ENCODE results near the gene GASK1B. TPM values are rescaled to one million over a fixed set of nuclear protein-coding genes. Genes with fewer than 3 reads are reported as not detected.

The GASK1B gene
- total and polyA plus RNA-seq, 4 experiments from 2014 or later, result 0.58 to 0.70 TPM; not detected in 2

DNA sequence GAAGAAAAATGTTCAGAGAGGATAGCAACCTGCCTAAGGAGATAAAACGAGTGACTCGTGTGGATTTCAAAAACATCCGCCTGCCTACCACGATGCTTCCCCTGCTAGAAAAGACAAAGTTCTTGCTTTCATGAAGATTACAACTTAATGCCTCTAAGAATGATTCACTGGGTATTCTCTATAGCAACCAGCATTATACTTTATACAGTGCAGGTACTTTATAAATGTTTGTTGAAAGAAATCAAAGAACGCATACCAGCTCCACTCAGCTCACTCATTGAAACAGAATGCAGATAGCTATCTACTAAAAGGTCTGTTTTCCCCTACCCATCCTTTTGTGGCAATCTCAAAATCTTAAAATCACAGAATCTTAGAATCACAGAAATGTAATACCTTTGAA lies 33.7 kb downstream of the GASK1B start:
- POLR2A ChIA-PET (ENCODE audit: partially characterized antibody), result no interaction called here
- Mint-ChIP-seq H3K27ac (no peak overlapping the region), H3K36me3 (no peaks in the 10 kb centered on the region), H3K4me1 (no peaks in the 10 kb centered on the region), H3K27me3 (no peaks in the 10 kb centered on the region), H3K9me3 (peaks cover 0 to 3% (median 0%) of the 10 kb centered on the region in 8 donors), H3K4me3 (no peak overlapping the region)
- Histone ChIP-seq H3K27ac (ENCODE audit: low read depth, low read length) (no peak overlapping the region), H3K9me3 (ENCODE audit: control insufficient read depth in 1 of 2, low read length in 2 of 2) (no peaks in the 10 kb centered on the region), H3K4me3 (ENCODE audit: low read length in 2 of 2) (no peak overlapping the region), H3K4me1 (ENCODE audit: insufficient read depth, low read length) (no peaks in the 10 kb centered on the region), H3K36me3 (ENCODE audit: insufficient read depth, low read length) (no peaks in the 10 kb centered on the region), H3K27me3 (ENCODE audit: insufficient read depth, low read length) (no peaks in the 10 kb centered on the region)
- DNase-seq, result no peak
- CTCF ChIA-PET (ENCODE audit: partially characterized antibody), result interaction anchor here (0.6 kb wide), 1 partner anchor 172 kb away, joined by 3 read pairs; no protein-coding TSS in a partner anchor
- intact Hi-C loops (cut with micrococcal nuclease), result no loop called here

DNA sequence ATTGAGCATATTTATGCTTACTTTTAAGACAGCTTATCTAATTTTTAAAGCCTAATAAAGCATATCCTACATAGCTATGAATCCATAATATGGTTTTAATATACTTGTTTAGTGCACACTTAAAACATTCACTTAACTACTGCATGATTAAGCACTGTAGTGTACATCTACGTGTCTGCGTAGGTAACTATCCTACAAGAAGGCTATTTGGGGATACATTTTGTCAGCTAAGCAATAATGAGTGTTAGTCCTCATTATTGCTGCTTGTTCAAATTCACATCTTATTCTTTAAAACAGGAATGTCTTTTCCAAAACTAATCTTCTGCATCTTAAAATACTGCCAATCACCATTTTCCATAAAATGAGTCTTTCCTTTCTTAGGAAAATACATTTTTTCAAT lies 38.6 kb downstream of the GASK1B start:
- POLR2A ChIA-PET (ENCODE audit: partially characterized antibody), result no interaction called here
- CTCF ChIA-PET (ENCODE audit: partially characterized antibody), result no interaction called here
- intact Hi-C loops (cut with micrococcal nuclease), result no loop called here
- Mint-ChIP-seq H3K4me1 (no peaks in the 10 kb centered on the region), H3K4me3 (no peak overlapping the region), H3K27me3 (no peaks in the 10 kb centered on the region), H3K36me3 (no peaks in the 10 kb centered on the region), H3K27ac (no peak overlapping the region), H3K9me3 (no peaks in the 10 kb centered on the region)
- no peaks in the 10 kb centered on the region for H3K9me3 ChIP-seq (ENCODE audit: control insufficient read depth in 1 of 2, low read length in 2 of 2)
- H3K27ac ChIP-seq (ENCODE audit: low read depth, low read length), result no peak overlapping the region
- H3K36me3 ChIP-seq (ENCODE audit: insufficient read depth, low read length), result no peaks in the 10 kb centered on the region
- DNase-seq, result no peak
- no peaks in the 10 kb centered on the region for H3K4me1 ChIP-seq (ENCODE audit: insufficient read depth, low read length)
- H3K4me3 ChIP-seq (ENCODE audit: low read length in 2 of 2), result no peak overlapping the region
- no peaks in the 10 kb centered on the region for H3K27me3 ChIP-seq (ENCODE audit: insufficient read depth, low read length)

GRCh38 chr4:158133551-158133950 lies 39.3 kb downstream of the GASK1B start:
- intact Hi-C loops (cut with micrococcal nuclease), result no loop called here
- no peaks in the 10 kb centered on the region for H3K36me3 Mint-ChIP-seq
- H3K27me3 Mint-ChIP-seq, result no peaks in the 10 kb centered on the region
- no peaks in the 10 kb centered on the region for H3K4me1 Mint-ChIP-seq
- H3K4me3 Mint-ChIP-seq, result no peak overlapping the region
- ChIA-PET CTCF (ENCODE audit: partially characterized antibody) (no interaction called here), POLR2A (ENCODE audit: partially characterized antibody) (no interaction called here)
- H3K36me3 ChIP-seq (ENCODE audit: insufficient read depth, low read length), result no peaks in the 10 kb centered on the region
- H3K9me3 Mint-ChIP-seq, result no peaks in the 10 kb centered on the region
- H3K27ac Mint-ChIP-seq, result no peak overlapping the region
- no peak overlapping the region for H3K4me3 ChIP-seq (ENCODE audit: low read length in 2 of 2)
- no peak overlapping the region for H3K27ac ChIP-seq (ENCODE audit: low read depth, low read length)
- H3K9me3 ChIP-seq (ENCODE audit: control insufficient read depth in 1 of 2, low read length in 2 of 2), result no peaks in the 10 kb centered on the region
- H3K27me3 ChIP-seq (ENCODE audit: insufficient read depth, low read length), result no peaks in the 10 kb centered on the region
- DNase-seq, result no peak
- no peaks in the 10 kb centered on the region for H3K4me1 ChIP-seq (ENCODE audit: insufficient read depth, low read length)

DNA sequence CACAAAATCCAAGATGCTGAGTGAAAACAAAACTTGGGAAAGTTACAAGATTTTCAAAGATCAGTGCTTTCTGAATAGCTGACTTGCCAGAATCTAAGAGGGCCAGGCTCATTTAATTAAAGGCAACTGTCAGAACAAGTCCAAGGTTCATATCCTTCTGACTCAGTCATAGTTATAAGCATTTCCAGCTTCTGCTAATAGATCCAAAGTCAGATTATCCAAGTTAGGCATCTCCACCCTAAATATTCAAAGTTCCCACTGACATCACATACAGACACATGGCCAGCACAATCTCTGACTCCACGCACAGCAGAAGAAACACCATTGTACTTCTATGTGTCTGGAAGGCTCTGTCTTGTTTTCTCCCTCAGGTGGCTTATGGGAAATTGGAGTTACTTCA lies 41.8 kb downstream of the GASK1B start:
- Mint-ChIP-seq H3K27me3 (no peaks in the 10 kb centered on the region), H3K4me1 (no peaks in the 10 kb centered on the region), H3K9me3 (peaks cover 0 to 2% (median 0%) of the 10 kb centered on the region in 8 donors), H3K4me3 (no peak overlapping the region), H3K27ac (no peak overlapping the region), H3K36me3 (no peaks in the 10 kb centered on the region)
- no peaks in the 10 kb centered on the region for H3K4me1 ChIP-seq (ENCODE audit: insufficient read depth, low read length)
- no peak overlapping the region for H3K27ac ChIP-seq (ENCODE audit: low read depth, low read length)
- H3K9me3 ChIP-seq (ENCODE audit: control insufficient read depth in 1 of 2, low read length in 2 of 2), result no peaks in the 10 kb centered on the region
- ChIA-PET CTCF (ENCODE audit: partially characterized antibody) (no interaction called here), POLR2A (ENCODE audit: partially characterized antibody) (no interaction called here)
- DNase-seq, result no peak
- H3K27me3 ChIP-seq (ENCODE audit: insufficient read depth, low read length), result no peaks in the 10 kb centered on the region
- H3K4me3 ChIP-seq (ENCODE audit: low read length in 2 of 2), result no peak overlapping the region
- intact Hi-C loops (cut with micrococcal nuclease), result no loop called here
- H3K36me3 ChIP-seq (ENCODE audit: insufficient read depth, low read length), result no peaks in the 10 kb centered on the region

DNA sequence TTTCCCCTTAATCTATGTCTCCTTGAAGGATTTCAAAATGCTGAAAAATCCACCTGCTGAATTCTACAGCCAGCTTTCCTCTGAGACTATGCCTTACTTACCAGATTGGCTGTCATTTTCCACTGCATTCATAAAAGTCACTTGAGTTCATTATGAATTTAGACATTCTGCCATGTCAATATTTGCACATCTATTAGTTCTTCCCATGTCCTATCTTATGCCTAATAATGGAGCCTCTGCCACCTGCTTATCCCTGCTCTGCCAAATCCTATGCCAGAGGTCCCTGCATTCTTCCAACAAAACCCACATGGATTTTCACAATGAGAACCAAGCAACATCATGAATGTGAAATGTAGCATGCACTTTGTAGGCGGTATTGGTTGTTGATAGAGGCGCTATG lies 42.6 kb downstream of the GASK1B start:
- Histone ChIP-seq H3K27me3 (ENCODE audit: insufficient read depth, low read length) (no peaks in the 10 kb centered on the region), H3K4me3 (ENCODE audit: low read length in 2 of 2) (no peak overlapping the region), H3K36me3 (ENCODE audit: insufficient read depth, low read length) (no peaks in the 10 kb centered on the region), H3K4me1 (ENCODE audit: insufficient read depth, low read length) (no peaks in the 10 kb centered on the region), H3K27ac (ENCODE audit: low read depth, low read length) (no peak overlapping the region), H3K9me3 (ENCODE audit: control insufficient read depth in 1 of 2, low read length in 2 of 2) (no peaks in the 10 kb centered on the region)
- Mint-ChIP-seq H3K27ac (peak overlapping the region in 1 of 7 donors; percentile 44), H3K36me3 (no peaks in the 10 kb centered on the region), H3K27me3 (no peaks in the 10 kb centered on the region), H3K9me3 (peaks cover 0 to 2% (median 0%) of the 10 kb centered on the region in 8 donors), H3K4me1 (no peaks in the 10 kb centered on the region), H3K4me3 (no peak overlapping the region)
- ChIA-PET POLR2A (ENCODE audit: partially characterized antibody) (no interaction called here), CTCF (ENCODE audit: partially characterized antibody) (no interaction called here)
- DNase-seq, result no peak
- intact Hi-C loops (cut with micrococcal nuclease), result no loop called here

- Histone ChIP-seq H3K36me3 (ENCODE audit: insufficient read depth, low read length) (no peaks in the 10 kb centered on the region), H3K27me3 (ENCODE audit: insufficient read depth, low read length) (no peaks in the 10 kb centered on the region), H3K4me3 (ENCODE audit: low read length in 2 of 2) (no peak overlapping the region), H3K27ac (ENCODE audit: low read depth, low read length) (no peak overlapping the region), H3K9me3 (ENCODE audit: control insufficient read depth in 1 of 2, low read length in 2 of 2) (no peaks in the 10 kb centered on the region), H3K4me1 (ENCODE audit: insufficient read depth, low read length) (no peaks in the 10 kb centered on the region)
- Mint-ChIP-seq H3K36me3 (no peaks in the 10 kb centered on the region), H3K4me1 (no peaks in the 10 kb centered on the region), H3K4me3 (no peak overlapping the region), H3K9me3 (peaks cover 0 to 2% (median 0%) of the 10 kb centered on the region in 8 donors), H3K27me3 (no peaks in the 10 kb centered on the region), H3K27ac (no peak overlapping the region)
- POLR2A ChIA-PET (ENCODE audit: partially characterized antibody), result no interaction called here
- no peak for DNase-seq
- CTCF ChIA-PET (ENCODE audit: partially characterized antibody), result no interaction called here
- intact Hi-C loops (cut with micrococcal nuclease), result no loop called here
These were observed 43.1 kb downstream of the GASK1B start for GRCh38 chr4:158129694-158130093.

GRCh38 chr4:158128540-158128939 lies 44.3 kb downstream of the GASK1B start:
- ChIA-PET POLR2A (ENCODE audit: partially characterized antibody) (no interaction called here), CTCF (ENCODE audit: partially characterized antibody) (no interaction called here)
- no peaks in the 10 kb centered on the region for H3K4me1 Mint-ChIP-seq
- H3K27ac Mint-ChIP-seq, result no peak overlapping the region
- no peak overlapping the region for H3K4me3 Mint-ChIP-seq
- H3K4me1 ChIP-seq (ENCODE audit: insufficient read depth, low read length), result no peaks in the 10 kb centered on the region
- no peaks in the 10 kb centered on the region for H3K36me3 Mint-ChIP-seq
- DNase-seq, result no peak
- no peaks in the 10 kb centered on the region for H3K9me3 ChIP-seq (ENCODE audit: control insufficient read depth in 1 of 2, low read length in 2 of 2)
- intact Hi-C loops (cut with micrococcal nuclease), result no loop called here
- H3K9me3 Mint-ChIP-seq, result peaks cover 0 to 2% (median 0%) of the 10 kb centered on the region in 8 donors
- no peaks in the 10 kb centered on the region for H3K27me3 Mint-ChIP-seq
- H3K27ac ChIP-seq (ENCODE audit: low read depth, low read length), result no peak overlapping the region
- no peaks in the 10 kb centered on the region for H3K36me3 ChIP-seq (ENCODE audit: insufficient read depth, low read length)
- H3K4me3 ChIP-seq (ENCODE audit: low read length in 2 of 2), result no peak overlapping the region
- H3K27me3 ChIP-seq (ENCODE audit: insufficient read depth, low read length), result no peaks in the 10 kb centered on the region

DNA sequence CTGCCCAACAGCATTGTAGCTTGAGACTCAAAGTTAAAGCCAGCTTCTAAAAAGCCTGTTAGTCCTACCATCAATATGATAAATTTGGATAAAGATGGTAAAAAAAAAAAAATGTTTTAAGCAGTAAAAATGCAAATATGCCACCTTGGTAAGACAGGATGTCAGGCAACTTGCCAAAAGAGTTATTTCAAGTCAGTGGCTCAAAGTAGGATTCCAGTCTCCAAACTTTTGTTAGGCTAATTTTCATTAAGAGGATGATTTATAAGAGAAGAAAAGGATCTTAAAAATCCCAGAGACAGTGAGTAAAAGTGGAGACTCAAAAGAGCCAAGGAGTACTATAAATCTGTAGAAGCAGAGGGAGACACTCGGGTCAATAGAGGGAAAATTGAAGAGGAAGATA lies 47.5 kb downstream of the GASK1B start:
- Histone ChIP-seq H3K9me3 (ENCODE audit: control insufficient read depth in 1 of 2, low read length in 2 of 2) (no peaks in the 10 kb centered on the region), H3K4me3 (ENCODE audit: low read length in 2 of 2) (no peak overlapping the region), H3K4me1 (ENCODE audit: insufficient read depth, low read length) (no peaks in the 10 kb centered on the region), H3K27ac (ENCODE audit: low read depth, low read length) (no peak overlapping the region), H3K36me3 (ENCODE audit: insufficient read depth, low read length) (no peaks in the 10 kb centered on the region), H3K27me3 (ENCODE audit: insufficient read depth, low read length) (no peaks in the 10 kb centered on the region)
- Mint-ChIP-seq H3K27me3 (no peaks in the 10 kb centered on the region), H3K9me3 (peaks cover 0 to 2% (median 0%) of the 10 kb centered on the region in 8 donors), H3K4me1 (no peaks in the 10 kb centered on the region), H3K36me3 (no peaks in the 10 kb centered on the region), H3K4me3 (no peak overlapping the region), H3K27ac (no peak overlapping the region)
- intact Hi-C loops (cut with micrococcal nuclease), result no loop called here
- ChIA-PET CTCF (ENCODE audit: partially characterized antibody) (no interaction called here), POLR2A (ENCODE audit: partially characterized antibody) (no interaction called here)
- no peak for DNase-seq
